ENCODE data around the gene SMCO2. TPM values are rescaled to one million over a fixed set of nuclear protein-coding genes. Genes with fewer than 3 reads are reported as not detected.
A peak's percentile ranks its signal among the peaks of the same experiment; 100 is the strongest.

SMCO2 gene
- total and polyA plus RNA-seq, 12 donors, result 0.42 to 0.88 (median 0.56) TPM; not detected in 8

DNA sequence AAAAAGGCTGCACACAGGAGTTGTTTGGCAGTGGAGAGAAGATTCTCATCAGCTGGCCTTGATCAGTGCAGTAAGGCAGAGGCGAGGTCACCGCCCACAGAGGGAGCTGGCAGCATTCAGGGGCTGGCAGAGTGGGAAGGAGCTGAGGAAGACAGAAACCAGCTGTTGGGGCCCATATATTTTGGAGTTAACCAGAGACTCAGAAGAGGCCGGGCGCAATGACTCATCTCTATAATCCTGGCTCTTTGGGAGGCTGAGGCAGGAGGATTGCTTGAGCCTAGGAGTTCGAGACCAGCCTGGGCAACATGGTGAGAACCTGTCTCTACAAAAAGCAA, 17.7 kb downstream of the SMCO2 start:
- peaks cover 11 to 19% of the 10 kb centered on the region in 2 donors for H3K4me1 ChIP-seq (replicated peaks in 1 of 2)
- intact Hi-C loops (cut with DNase I), result no loop called here
- H3K27ac ChIP-seq, result peak overlapping the region in 2 of 5 donors; percentile 61 to 64
- 41 to 44% (median 42%) methylated on average over 5 of the region's 5 CpGs for WGBS, 4 donors
- no peak overlapping the region for H3K4me3 ChIP-seq
- H3K27me3 ChIP-seq, result no peaks in the 10 kb centered on the region
- H3K36me3 ChIP-seq (replicated peaks in 1 of 2), result no peaks in the 10 kb centered on the region
- no peaks in the 10 kb centered on the region for H3K9me3 ChIP-seq (replicated peaks in 1 of 3)
- DNase-seq, result peak; percentile 73 to 93 (median 87)
- TF ChIP-seq POLR2A (IDR thresholded peaks at IDR 0.05) (no peak), CTCF (IDR thresholded peaks at IDR 0.05) (no peak)

DNA sequence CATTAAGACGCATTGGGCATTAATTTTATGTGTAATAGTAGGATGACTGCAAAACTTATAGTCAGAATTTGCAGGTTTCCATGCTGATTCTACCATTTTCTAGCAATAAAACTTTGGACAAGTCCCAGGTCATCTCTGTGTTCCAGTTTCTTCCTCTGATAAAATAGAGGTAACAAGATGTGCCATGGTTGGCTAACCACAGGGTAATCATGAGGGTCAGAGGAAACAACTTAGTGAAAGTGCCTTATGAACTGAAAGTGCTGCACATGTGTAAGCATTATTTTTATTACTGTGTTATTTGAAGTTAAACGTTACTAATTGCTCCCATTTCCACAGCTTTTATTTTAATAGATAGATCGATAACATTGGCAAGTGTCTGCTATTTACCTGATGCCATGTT, 21.1 kb downstream of the SMCO2 start:
- no peak overlapping the region for H3K27ac ChIP-seq
- intact Hi-C loops (cut with DNase I), result no loop called here
- no peak for DNase-seq
- no peak overlapping the region for H3K4me3 ChIP-seq
- H3K27me3 ChIP-seq, result no peaks in the 10 kb centered on the region
- peaks cover 3 to 9% of the 10 kb centered on the region in 2 donors for H3K4me1 ChIP-seq (replicated peaks in 1 of 2)
- no peaks in the 10 kb centered on the region for H3K9me3 ChIP-seq (replicated peaks in 1 of 3)
- H3K36me3 ChIP-seq (replicated peaks in 1 of 2), result no peaks in the 10 kb centered on the region
- WGBS, 4 donors, result 84 to 93% (median 89%) methylated on average over 3 of the region's 3 CpGs
- no peak for TF ChIP-seq POLR2A (IDR thresholded peaks at IDR 0.05)
- no peak for TF ChIP-seq CTCF (IDR thresholded peaks at IDR 0.05)

DNA sequence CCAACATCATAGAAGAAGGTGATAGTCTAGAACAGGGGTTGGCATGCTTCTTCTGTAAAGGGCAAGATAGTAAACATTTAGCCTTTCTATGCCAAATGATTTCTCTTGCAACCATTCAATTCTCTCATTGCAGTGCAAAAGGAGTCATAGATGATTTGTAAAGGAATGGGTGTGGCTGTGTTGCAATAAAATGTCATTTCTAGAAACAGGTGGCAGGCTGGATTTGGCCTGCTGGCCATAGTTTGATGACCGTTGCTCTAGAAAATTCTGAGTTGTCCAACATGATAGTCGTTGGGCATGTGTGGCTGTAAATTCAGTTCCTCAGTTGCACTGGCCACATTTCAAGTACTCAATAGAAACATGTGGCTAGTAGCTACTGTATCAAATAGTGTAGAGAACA, 21.7 kb downstream of the SMCO2 start:
- intact Hi-C loops (cut with DNase I), result no loop called here
- Histone ChIP-seq H3K27me3 (no peaks in the 10 kb centered on the region), H3K27ac (no peak overlapping the region), H3K4me3 (no peak overlapping the region), H3K36me3 (replicated peaks in 1 of 2) (no peaks in the 10 kb centered on the region), H3K9me3 (replicated peaks in 1 of 3) (no peaks in the 10 kb centered on the region), H3K4me1 (replicated peaks in 1 of 2) (peaks cover 4 to 5% of the 10 kb centered on the region in 2 donors)
- TF ChIP-seq POLR2A (IDR thresholded peaks at IDR 0.05) (no peak), CTCF (IDR thresholded peaks at IDR 0.05) (no peak)
- 89 to 96% (median 93%) methylated on average over 2 of the region's 2 CpGs for WGBS, 4 donors
- no peak for DNase-seq

DNA sequence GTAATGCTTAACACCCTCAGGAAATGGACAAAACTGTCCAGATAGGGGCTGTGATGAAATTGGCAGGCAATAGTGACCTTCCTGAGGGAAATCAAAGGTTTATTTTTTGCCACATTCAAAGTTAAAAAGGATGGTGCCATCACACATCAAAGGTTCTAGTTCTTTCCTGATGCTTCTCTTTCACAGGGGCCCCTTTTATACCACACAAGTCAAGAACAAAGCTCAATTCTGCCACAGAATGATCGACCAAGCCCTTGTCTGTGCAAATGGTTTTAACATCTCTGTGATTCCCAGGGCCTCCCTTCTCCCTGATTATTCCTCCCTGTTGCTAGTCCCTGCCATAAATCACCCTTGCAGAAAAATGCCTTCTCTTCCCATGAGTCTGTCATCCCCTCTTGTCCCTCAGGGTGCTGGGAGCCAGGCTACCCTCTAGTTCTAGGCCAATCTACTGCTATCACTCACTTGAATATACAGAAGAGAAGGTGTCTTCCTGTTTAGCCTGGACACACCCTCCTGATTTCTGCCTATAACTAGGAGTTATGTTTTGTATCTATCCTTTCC, 22.7 kb downstream of the SMCO2 start:
- intact Hi-C loops (cut with DNase I), result no loop called here
- DNase-seq, result no peak
- Histone ChIP-seq H3K4me1 (replicated peaks in 1 of 2) (peaks cover 11 to 13% of the 10 kb centered on the region in 2 donors), H3K27ac (no peak overlapping the region), H3K27me3 (no peaks in the 10 kb centered on the region), H3K36me3 (replicated peaks in 1 of 2) (no peaks in the 10 kb centered on the region), H3K9me3 (replicated peaks in 1 of 3) (no peaks in the 10 kb centered on the region), H3K4me3 (no peak overlapping the region)
- TF ChIP-seq POLR2A (IDR thresholded peaks at IDR 0.05) (no peak), CTCF (IDR thresholded peaks at IDR 0.05) (no peak)
- 25 to 61% (median 45%) methylated on average over 1 of the region's 1 CpG for WGBS, 4 donors

Data from adrenal gland (tissue), 12 donors.